ENCODE results near the gene PFN2.

DNA sequence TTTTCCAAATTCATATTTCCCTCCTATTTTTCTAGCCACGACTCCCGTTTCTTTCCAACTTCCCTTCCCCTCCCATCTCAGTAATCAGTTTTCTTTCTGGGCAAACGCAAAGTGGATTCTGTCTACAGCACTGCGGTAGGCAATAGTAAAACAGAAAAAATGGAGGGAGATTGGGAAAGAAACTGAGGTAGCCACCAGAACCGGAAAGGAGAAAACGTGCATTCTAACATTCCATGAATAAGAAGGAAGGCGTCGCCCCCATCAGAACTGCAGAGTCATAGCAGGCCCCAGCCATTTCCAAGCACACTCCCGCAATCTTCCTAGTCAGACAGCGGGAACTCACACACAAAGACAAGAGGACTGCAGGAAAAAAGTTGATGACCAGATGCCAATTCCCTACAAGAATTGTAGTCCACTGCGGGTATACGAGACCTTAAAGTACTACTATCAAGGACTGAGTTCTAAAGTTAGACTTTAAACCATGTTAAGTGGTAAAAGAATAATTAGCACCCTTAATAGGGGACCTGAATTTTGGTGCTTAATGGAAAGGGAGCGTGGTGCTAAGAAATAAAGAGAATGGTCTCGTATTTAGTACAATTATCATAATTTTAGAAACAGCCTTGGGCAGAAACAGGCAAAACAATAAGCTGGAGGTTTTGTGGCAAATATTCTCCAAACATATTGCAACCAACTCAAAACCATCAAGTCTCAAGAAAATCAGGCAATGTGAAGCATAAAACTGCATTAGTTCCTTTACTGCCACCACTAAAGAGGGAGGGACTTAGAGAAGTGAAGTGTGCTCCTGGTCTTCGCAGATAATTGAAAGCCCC, 1.4 kb downstream of the PFN2 start:
- TF ChIP-seq CTCF (IDR thresholded peaks at IDR 0.05; ENCODE audit: insufficient read depth, low read depth, low read length) (no peak), EZH2 (IDR thresholded peaks at IDR 0.05; ENCODE audit: insufficient read depth, low read length) (no peak)

Measured in astrocyte (in vitro differentiated cells and primary cell).